Measurements from ENCODE around the gene RAB10. TPM values are rescaled to one million over a fixed set of nuclear protein-coding genes. Genes with fewer than 3 reads are reported as not detected.

RAB10 gene
- total and polyA plus RNA-seq, 9 of the 15 experiments (the other 6 are each of a cell fraction or from before 2014, with no cell fraction given): 25.1 to 214 (median 157) TPM

GRCh38 chr2:26184555-26185303 is 150.8 kb downstream of the RAB10 start (continued):
- no peak for TF ChIP-seq SETDB1 (IDR thresholded peaks at IDR 0.05; ENCODE audit: low read length)
- TF ChIP-seq PML (IDR thresholded peaks at IDR 0.05; ENCODE audit: low read length): no peak
- TF ChIP-seq ZBTB7A (IDR thresholded peaks at IDR 0.05; ENCODE audit: borderline replicate concordance, control insufficient read depth, low read depth, low read length): peak; percentile 85
- peak; percentile 70 for TF ChIP-seq ETV5 (CRISPR knock-in tag; IDR thresholded peaks at IDR 0.05; ENCODE audit: low read depth)
- no peak for TF ChIP-seq CAMTA2 (CRISPR knock-in tag; conservative IDR thresholded peaks at IDR 0.05)
- no peak for TF ChIP-seq ZNF384 (IDR thresholded peaks at IDR 0.05; ENCODE audit: low read depth, low read length)
- peak; percentile 75 to 79 for TF ChIP-seq NRF1 (conservative IDR thresholded peaks at IDR 0.05 in 1 of 2, IDR thresholded peaks at IDR 0.05 in 1 of 2)
- TF ChIP-seq DPF2 (IDR thresholded peaks at IDR 0.05): no peak
- peak; percentile 46; the same call in 1 of the 2 replicates for TF ChIP-seq ETV1 (tag; conservative IDR thresholded peaks at IDR 0.05; ENCODE audit: low read depth)
- TF ChIP-seq ZNF639 (CRISPR knock-in tag; conservative IDR thresholded peaks at IDR 0.05 in 1 of 2, IDR thresholded peaks at IDR 0.05 in 1 of 2): peak in 1 of 2 experiments; percentile 84; a peak in 2 of 4 replicates
- no peak for TF ChIP-seq ELF4 (CRISPR knock-in tag; IDR thresholded peaks at IDR 0.05)
- no peak for TF ChIP-seq ZNF79 (CRISPR knock-in tag; IDR thresholded peaks at IDR 0.05; ENCODE audit: low read depth)
- no peak for TF ChIP-seq ZNF512 (tag; IDR thresholded peaks at IDR 0.05)
- no peak for TF ChIP-seq ZNF184 (CRISPR knock-in tag; IDR thresholded peaks at IDR 0.05)
- peak; percentile 62; the same call in 1 of the 2 replicates for TF ChIP-seq TFAP4 (CRISPR knock-in tag; IDR thresholded peaks at IDR 0.05; ENCODE audit: borderline replicate concordance)
- peak in 1 of 2 experiments; percentile 66; a peak in 1 of 4 replicates for TF ChIP-seq MLLT1 (IDR thresholded peaks at IDR 0.05)
- no peak for TF ChIP-seq GTF2E2 (tag; IDR thresholded peaks at IDR 0.05)
- no peak; the same call in 1 of the 2 replicates for TF ChIP-seq ZNF239 (CRISPR knock-in tag; IDR thresholded peaks at IDR 0.05)
- TF ChIP-seq HDAC8 (tag; IDR thresholded peaks at IDR 0.05): peak; percentile 84
- TF ChIP-seq TFE3 (CRISPR knock-in tag; IDR thresholded peaks at IDR 0.05): no peak
- TF ChIP-seq ZNF431 (CRISPR knock-in tag; IDR thresholded peaks at IDR 0.05): peak; percentile 82
